K562 (cell line): ENCODE results near the gene GARRE1. TPM values are rescaled to one million over a fixed set of nuclear protein-coding genes. Genes with fewer than 3 reads are reported as not detected.

Experiments used
- ARNT ChIP-seq, 2 experiments: fragments of 450-650 bp; IDR thresholded peaks; 2 replicates each; pipeline ENCODE4 v1.6.1; 2016; ENCODE audit warnings: mild to moderate bottlenecking in 1 of 2
- ATF1 ChIP-seq, 2 experiments: fragments of 450-650 bp in 1 of 2; IDR thresholded peaks; 2 replicates each; pipeline ENCODE4 v1.6.1; 2016; ENCODE audit warnings: missing compliant biosample characterization in 1 of 2, missing genetic modification characterization in 1 of 2
- BRD4 ChIP-seq: fragments of 200-600 bp; sonication (generic); IDR thresholded peaks from 2 replicates; pipeline ENCODE4 v1.6.1; 2017; ENCODE audit warnings: inconsistent platforms
- HDAC1 ChIP-seq, 2 experiments: fragments of 450-650 bp; IDR thresholded peaks; 2 replicates each; pipeline ENCODE4 v1.6.1; 2016 to 2017; ENCODE audit warnings: inconsistent platforms in 1 of 2, mild to moderate bottlenecking in 1 of 2, moderate library complexity in 1 of 2
- HDGF ChIP-seq: fragments of 450-650 bp; IDR thresholded peaks from 2 replicates; pipeline ENCODE4 v1.6.1; 2016
- JUNB ChIP-seq: fragments of 450-650 bp; formaldehyde crosslinking; conservative IDR thresholded peaks from 2 replicates; pipeline ENCODE4 v1.4.0; 2020; ENCODE audit warnings: mild to moderate bottlenecking
- MCM5 ChIP-seq: fragments of 450-650 bp; IDR thresholded peaks from 2 replicates; pipeline ENCODE4 v1.6.1; 2016; ENCODE audit warnings: low read depth
- PHB ChIP-seq: fragments of 250-450 bp; sonication (Bioruptor Pico); IDR thresholded peaks from 2 replicates; pipeline ENCODE4 v1.5.0; 2021
- PHTF2 ChIP-seq: fragments of 250-450 bp; sonication (Bioruptor Pico); IDR thresholded peaks from 2 replicates; pipeline ENCODE4 v1.5.0; 2021; ENCODE audit warnings: mild to moderate bottlenecking
- SMAD4 ChIP-seq: fragments of 250-450 bp; sonication (Bioruptor Pico); conservative IDR thresholded peaks from 2 replicates; pipeline ENCODE4 v1.8.0; 2021; ENCODE audit warnings: inconsistent platforms, mild to moderate bottlenecking, moderate library complexity
- SMARCA5 ChIP-seq: fragments of 450-650 bp; IDR thresholded peaks from 2 replicates; pipeline ENCODE4 v1.6.1; 2016
- SMARCB1 ChIP-seq: IDR thresholded peaks from 2 replicates; pipeline ENCODE4 v1.6.1; 2011; ENCODE audit warnings: improper control_type of control experiment, low read depth; ENCODE audit not compliant: insufficient read length
- SMC3 ChIP-seq: conservative IDR thresholded peaks from 2 replicates; pipeline ENCODE4 v1.6.1; 2011; ENCODE audit warnings: low read depth, low read length, improper control_type of control experiment; ENCODE audit not compliant: insufficient read depth
- TBP ChIP-seq: optimal IDR thresholded peaks from 2 replicates; pipeline ENCODE3; 2011; ENCODE audit warnings: low read depth, low read length, improper control_type of control experiment
- ZFP30 ChIP-seq: fragments of 250-450 bp; sonication (Bioruptor Pico); IDR thresholded peaks from 2 replicates; pipeline ENCODE4 v1.8.0; 2022; ENCODE audit warnings: moderate library complexity, mild to moderate bottlenecking, inconsistent platforms, borderline replicate concordance
- ZNF354B ChIP-seq: fragments of 250-450 bp; sonication (Bioruptor Pico); IDR thresholded peaks from 2 replicates; pipeline ENCODE4 v1.4.0; 2020
- ZNF766 ChIP-seq: fragments of 200-800 bp; sonication (Bioruptor generic); conservative IDR thresholded peaks from 2 replicates; pipeline ENCODE4 v1.6.1; 2016; ENCODE audit warnings: missing genetic modification characterization, missing compliant biosample characterization
- polyA plus RNA-seq, 8 experiments: library from polyadenylated mRNA; depleted of rRNA in 4 of 8; stranded (reverse) in 5 of 8; unstranded in 3 of 8; fragments of >200 nt; fragmentation: Nextera tagmentation in 2 of 8; fragmentation: Illumina TruSeq in 1 of 8; extraction: Ambion mirVana in 2 of 8; extraction: Trizol in 1 of 8; gene quantifications; 2 replicates each; pipeline versions ENCODE4 v1.2.1 to v1.2.3, GENCODE V29; 2011 to 2014; ENCODE audit warnings: inconsistent platforms in 1 of 8, missing spikeins in 1 of 8
- total RNA-seq, 7 experiments: library from RNA; depleted of rRNA in 6 of 7; stranded (reverse); fragments of >200 nt in 6 of 7; fragmentation: Illumina TruSeq in 2 of 7; extraction: Trizol in 2 of 7; gene quantifications; 2 replicates each; pipeline versions ENCODE4 v1.2.1 to v1.2.3, GENCODE V29; 2011 to 2021; ENCODE audit warnings: low replicate concordance in 1 of 7
- TF ChIP-seq, protein P1 (sequence below): sonication (generic); formaldehyde crosslinking; IDR thresholded peaks from 2 replicates; pipeline ENCODE4 v1.8.0; 2023; ENCODE audit warnings: mild to moderate bottlenecking, missing genetic modification reagents
- TF ChIP-seq, protein P2 (sequence below): fragments of 250-450 bp; sonication (Bioruptor Pico); IDR thresholded peaks from 2 replicates; pipeline ENCODE4 v1.4.0; 2020; ENCODE audit warnings: mild to moderate bottlenecking
- TF ChIP-seq, protein P3 (sequence below): fragments of 250-450 bp; sonication (Bioruptor Pico); IDR thresholded peaks from 2 replicates; pipeline ENCODE4 v1.8.0; 2022; ENCODE audit warnings: inconsistent platforms, mild to moderate bottlenecking, moderate library complexity, borderline replicate concordance
- TF ChIP-seq, protein P4 (sequence below), 2 experiments: fragments of 200-800 bp in 1 of 2; sonication (Bioruptor generic) in 1 of 2; sonication (generic) in 1 of 2; formaldehyde crosslinking in 1 of 2; IDR thresholded peaks in 1 of 2; conservative IDR thresholded peaks in 1 of 2; 2 replicates each; pipeline versions ENCODE4 v1.5.0 to v1.6.1; 2016 to 2020; ENCODE audit warnings: missing compliant biosample characterization in 1 of 2, missing genetic modification characterization in 1 of 2, missing genetic modification reagents in 1 of 2

Gene GARRE1
- total and polyA plus RNA-seq, 9 of the 15 experiments (the other 6 are each of a cell fraction or from before 2014, with no cell fraction given) = 1.6 to 12.8 (median 7.5) TPM

DNA sequence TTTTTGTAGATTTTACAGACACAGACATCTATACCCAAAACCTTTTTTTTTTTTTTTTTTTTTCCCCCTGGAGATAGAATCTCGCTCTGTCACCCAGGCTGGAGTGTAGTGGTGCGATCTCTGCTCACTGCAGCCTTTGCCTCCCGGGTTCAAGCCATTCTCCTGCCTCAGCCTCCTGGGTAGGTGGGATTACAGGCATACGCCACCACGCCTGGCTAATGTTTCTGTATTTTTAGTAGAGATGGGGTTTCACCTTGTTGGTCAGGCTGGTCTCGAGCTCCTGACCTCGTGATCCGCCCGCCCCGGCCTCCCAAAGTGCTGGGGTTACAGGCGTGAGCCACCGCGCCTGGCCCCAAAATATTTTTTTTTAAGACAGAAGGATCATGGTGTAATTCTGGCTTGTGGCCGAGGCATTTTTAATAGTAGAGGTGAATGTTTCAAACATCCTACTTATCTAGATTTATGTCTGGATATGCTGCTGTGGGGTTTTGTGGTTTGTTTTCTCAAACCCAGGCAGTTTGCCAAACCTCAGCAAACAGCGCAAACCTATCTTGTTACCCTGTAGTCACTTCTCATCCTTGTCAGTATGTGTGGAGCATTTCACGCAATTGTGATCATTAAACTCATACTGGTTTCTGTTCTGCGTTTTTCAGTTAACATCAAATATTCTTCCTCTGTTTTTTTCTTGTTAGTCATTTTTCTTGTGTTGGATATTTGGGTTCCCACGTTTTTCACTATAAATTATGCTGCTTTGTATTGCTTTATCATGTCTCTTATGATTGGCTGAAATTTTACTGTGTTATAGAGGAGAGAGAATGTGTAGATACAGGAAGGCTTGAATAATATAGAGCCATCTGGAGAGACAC lies 36.2 kb upstream of the GARRE1 start (continued):
- TF ChIP-seq, protein P1, sequence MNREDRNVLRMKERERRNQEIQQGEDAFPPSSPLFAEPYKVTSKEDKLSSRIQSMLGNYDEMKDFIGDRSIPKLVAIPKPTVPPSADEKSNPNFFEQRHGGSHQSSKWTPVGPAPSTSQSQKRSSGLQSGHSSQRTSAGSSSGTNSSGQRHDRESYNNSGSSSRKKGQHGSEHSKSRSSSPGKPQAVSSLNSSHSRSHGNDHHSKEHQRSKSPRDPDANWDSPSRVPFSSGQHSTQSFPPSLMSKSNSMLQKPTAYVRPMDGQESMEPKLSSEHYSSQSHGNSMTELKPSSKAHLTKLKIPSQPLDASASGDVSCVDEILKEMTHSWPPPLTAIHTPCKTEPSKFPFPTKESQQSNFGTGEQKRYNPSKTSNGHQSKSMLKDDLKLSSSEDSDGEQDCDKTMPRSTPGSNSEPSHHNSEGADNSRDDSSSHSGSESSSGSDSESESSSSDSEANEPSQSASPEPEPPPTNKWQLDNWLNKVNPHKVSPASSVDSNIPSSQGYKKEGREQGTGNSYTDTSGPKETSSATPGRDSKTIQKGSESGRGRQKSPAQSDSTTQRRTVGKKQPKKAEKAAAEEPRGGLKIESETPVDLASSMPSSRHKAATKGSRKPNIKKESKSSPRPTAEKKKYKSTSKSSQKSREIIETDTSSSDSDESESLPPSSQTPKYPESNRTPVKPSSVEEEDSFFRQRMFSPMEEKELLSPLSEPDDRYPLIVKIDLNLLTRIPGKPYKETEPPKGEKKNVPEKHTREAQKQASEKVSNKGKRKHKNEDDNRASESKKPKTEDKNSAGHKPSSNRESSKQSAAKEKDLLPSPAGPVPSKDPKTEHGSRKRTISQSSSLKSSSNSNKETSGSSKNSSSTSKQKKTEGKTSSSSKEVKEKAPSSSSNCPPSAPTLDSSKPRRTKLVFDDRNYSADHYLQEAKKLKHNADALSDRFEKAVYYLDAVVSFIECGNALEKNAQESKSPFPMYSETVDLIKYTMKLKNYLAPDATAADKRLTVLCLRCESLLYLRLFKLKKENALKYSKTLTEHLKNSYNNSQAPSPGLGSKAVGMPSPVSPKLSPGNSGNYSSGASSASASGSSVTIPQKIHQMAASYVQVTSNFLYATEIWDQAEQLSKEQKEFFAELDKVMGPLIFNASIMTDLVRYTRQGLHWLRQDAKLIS (CRISPR knock-in tag) = no peak
- TF ChIP-seq SMAD4 (CRISPR knock-in tag) (0 out of 2 replicates have a peak, but pooled peaks have one; percentile 30), ZNF354B (no peak), SMC3 (no peak), ATF1 (CRISPR knock-in tag; IDR thresholded peaks at IDR 0.05) (no peak), ATF1 (tag; IDR thresholded peaks at IDR 0.05) (0 out of 2 replicates have a peak, but pooled peaks have one; percentile 31), ZNF766 (CRISPR knock-in tag) (no peak), JUNB (no peak), HDAC1 (IDR thresholded peaks at IDR 0.05) (peak in 1 of 2 experiments; percentile 53; a peak in 1 of 4 replicates), MCM5 (no peak), ARNT (IDR thresholded peaks at IDR 0.05) (no peak), PHB (CRISPR knock-in tag) (no peak), TBP (no peak), SMARCB1 (no peak), SMARCA5 (no peak; the same call in 1 of the 2 replicates), PHTF2 (no peak), HDGF (no peak), BRD4 (no peak), ZFP30 (CRISPR knock-in tag) (no peak)
- TF ChIP-seq, protein P2, sequence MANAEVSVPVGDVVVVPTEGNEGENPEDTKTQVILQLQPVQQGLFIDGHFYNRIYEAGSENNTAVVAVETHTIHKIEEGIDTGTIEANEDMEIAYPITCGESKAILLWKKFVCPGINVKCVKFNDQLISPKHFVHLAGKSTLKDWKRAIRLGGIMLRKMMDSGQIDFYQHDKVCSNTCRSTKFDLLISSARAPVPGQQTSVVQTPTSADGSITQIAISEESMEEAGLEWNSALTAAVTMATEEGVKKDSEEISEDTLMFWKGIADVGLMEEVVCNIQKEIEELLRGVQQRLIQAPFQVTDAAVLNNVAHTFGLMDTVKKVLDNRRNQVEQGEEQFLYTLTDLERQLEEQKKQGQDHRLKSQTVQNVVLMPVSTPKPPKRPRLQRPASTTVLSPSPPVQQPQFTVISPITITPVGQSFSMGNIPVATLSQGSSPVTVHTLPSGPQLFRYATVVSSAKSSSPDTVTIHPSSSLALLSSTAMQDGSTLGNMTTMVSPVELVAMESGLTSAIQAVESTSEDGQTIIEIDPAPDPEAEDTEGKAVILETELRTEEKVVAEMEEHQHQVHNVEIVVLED (CRISPR knock-in tag) = no peak
- TF ChIP-seq, protein P3, sequence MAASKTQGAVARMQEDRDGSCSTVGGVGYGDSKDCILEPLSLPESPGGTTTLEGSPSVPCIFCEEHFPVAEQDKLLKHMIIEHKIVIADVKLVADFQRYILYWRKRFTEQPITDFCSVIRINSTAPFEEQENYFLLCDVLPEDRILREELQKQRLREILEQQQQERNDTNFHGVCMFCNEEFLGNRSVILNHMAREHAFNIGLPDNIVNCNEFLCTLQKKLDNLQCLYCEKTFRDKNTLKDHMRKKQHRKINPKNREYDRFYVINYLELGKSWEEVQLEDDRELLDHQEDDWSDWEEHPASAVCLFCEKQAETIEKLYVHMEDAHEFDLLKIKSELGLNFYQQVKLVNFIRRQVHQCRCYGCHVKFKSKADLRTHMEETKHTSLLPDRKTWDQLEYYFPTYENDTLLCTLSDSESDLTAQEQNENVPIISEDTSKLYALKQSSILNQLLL (CRISPR knock-in tag) = no peak
- TF ChIP-seq, protein P4, sequence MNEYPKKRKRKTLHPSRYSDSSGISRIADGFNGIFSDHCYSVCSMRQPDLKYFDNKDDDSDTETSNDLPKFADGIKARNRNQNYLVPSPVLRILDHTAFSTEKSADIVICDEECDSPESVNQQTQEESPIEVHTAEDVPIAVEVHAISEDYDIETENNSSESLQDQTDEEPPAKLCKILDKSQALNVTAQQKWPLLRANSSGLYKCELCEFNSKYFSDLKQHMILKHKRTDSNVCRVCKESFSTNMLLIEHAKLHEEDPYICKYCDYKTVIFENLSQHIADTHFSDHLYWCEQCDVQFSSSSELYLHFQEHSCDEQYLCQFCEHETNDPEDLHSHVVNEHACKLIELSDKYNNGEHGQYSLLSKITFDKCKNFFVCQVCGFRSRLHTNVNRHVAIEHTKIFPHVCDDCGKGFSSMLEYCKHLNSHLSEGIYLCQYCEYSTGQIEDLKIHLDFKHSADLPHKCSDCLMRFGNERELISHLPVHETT (CRISPR knock-in tag; conservative IDR thresholded peaks at IDR 0.05 in 1 of 2, IDR thresholded peaks at IDR 0.05 in 1 of 2) = no peak
